Fibroblast of pulmonary artery (primary cell): Measurements from ENCODE around the gene ANO8.

Experiments
- DNase-seq: peaks from one replicate; pipeline ENCODE4 v3.0.0-alpha.2; 2010; ENCODE audit warnings: low read depth
- H3K4me3 ChIP-seq: replicated peaks from 2 replicates; pipeline ENCODE4 v1.5.1; 2011; ENCODE audit warnings: low read depth, mild to moderate bottlenecking, control low read depth, low read length, moderate library complexity
- TF ChIP-seq, protein P1 (sequence below): IDR thresholded peaks from 2 replicates; pipeline ENCODE4 v1.5.1; 2011; ENCODE audit warnings: mild to moderate bottlenecking, control low read depth, low read length, inconsistent platforms; ENCODE audit errors: missing control alignments

ANO8 gene

DNA sequence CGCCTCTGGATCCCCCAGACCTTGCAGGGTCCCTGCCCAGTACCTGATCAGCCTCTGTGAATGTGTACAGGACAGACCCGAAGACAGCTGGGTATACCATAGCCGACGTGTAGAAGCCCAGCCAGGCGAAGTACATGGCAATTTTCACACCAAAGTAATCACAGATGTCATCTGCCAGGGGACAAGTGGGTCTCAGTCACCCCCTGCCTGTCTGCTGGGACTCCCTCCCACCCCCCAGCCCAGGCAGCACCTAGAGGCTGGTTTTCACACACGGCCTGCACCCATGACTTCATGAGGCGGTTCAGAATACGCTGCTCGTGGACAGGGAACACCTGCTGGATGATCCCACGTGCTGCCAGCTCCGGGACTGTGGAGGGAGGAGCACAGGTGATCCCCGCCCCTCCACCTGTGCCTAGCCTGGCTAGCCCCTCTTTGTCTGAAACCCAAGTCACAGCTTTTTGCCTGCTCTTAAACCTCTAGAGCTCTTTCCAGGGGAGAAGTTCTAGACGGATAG, 3.6 kb downstream of the ANO8 start:
- no peak for DNase-seq
- TF ChIP-seq, protein P1, sequence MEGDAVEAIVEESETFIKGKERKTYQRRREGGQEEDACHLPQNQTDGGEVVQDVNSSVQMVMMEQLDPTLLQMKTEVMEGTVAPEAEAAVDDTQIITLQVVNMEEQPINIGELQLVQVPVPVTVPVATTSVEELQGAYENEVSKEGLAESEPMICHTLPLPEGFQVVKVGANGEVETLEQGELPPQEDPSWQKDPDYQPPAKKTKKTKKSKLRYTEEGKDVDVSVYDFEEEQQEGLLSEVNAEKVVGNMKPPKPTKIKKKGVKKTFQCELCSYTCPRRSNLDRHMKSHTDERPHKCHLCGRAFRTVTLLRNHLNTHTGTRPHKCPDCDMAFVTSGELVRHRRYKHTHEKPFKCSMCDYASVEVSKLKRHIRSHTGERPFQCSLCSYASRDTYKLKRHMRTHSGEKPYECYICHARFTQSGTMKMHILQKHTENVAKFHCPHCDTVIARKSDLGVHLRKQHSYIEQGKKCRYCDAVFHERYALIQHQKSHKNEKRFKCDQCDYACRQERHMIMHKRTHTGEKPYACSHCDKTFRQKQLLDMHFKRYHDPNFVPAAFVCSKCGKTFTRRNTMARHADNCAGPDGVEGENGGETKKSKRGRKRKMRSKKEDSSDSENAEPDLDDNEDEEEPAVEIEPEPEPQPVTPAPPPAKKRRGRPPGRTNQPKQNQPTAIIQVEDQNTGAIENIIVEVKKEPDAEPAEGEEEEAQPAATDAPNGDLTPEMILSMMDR, result no peak
- H3K4me3 ChIP-seq, result no peak overlapping the region

DNA sequence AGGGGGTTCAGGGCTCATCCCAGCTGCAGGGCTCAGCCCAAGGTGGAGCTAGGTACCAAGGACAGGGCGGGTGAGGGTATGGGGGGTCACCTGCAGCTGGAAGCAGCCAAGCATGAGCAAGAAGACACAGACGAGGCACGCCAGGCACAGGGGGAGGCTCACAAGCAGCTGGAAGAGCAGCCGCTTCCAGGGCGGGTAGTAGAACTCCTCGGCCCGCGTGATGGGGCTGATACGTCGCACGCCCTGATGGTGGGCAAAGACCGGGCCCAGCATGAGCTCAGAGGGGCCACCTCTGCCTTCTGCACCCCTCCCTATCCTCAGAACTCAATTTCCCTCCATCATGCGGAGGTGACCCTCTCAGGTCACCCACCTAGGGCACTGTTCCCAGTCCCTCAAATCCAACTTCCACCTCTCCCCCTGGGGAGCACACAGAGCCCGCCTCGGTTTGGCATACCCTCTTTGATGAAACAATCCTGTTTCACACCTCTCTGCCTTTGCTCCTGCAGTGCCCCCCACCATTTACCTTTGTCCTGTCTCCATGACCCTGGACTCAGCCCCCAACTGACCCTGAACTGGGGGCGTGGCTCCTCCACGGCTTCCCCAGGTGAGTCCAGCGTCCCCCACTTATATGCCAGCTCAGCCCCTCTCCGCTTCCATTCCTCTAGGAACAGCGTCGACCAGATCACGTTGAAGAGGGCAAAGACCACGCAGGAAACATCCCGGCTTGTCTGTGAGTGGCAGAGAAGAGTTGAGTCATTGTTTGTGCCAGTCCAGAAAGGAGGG, 4.2 kb downstream of the ANO8 start:
- H3K4me3 ChIP-seq, result no peak overlapping the region
- DNase-seq, result no peak
- TF ChIP-seq, protein P1, result no peak

DNA sequence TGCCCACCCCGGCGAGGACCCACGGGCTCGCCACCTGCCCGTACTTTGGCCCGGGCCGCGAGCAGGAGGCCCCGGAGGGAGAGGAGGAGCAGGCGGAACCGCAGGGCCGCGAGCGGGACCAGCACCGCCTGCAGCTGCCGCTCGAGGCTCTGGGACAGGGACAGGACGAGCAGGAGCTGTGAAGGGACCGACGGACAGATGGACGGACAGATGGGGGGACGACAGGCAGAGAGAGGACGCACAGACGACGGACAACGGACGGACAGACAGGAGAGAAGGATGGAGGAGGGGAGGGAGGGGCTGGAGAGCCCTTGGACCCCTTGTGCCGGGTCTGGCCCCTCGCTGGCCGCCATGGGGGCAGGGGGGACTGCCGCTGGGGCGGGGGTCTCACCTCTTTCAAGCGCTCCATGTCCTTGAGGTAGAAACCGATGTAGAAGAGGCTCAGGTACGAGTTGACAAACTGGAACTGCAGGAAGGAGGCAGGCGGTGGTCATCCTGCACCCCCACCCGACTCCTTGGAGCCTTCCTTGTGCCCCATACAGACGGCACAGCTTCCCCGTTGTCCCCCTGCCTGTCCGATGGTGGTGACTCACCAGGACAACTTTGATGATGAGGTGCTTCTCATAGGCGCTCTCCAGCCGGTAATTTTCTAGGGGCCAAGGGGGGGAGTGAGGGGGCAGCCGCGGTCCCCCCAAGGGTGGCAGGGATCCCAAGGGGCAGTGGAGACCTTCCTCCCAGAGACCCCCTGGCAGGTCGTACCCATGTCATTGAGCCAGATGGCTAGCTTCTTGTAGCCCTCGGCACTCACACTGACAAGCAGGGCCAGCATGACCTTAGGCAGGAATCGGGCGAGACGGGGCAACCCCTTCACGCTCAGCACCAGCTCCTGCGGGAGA, 5.0 kb downstream of the ANO8 start:
- DNase-seq, result no peak
- no peak overlapping the region for H3K4me3 ChIP-seq
- TF ChIP-seq, protein P1, result no peak

- TF ChIP-seq, protein P1, result no peak
- DNase-seq, result no peak
- peak overlapping the region; percentile 3 for H3K4me3 ChIP-seq
These were observed 5.9 kb downstream of the ANO8 start for GRCh38 chr19:17328517-17329365.

- TF ChIP-seq, protein P1, result peak; percentile 41
- H3K4me3 ChIP-seq, result peak overlapping the region; percentile 3
- peak; percentile 65 for DNase-seq
These were observed 6.8 kb downstream of the ANO8 start for GRCh38 chr19:17327654-17328516.
